Keratinocyte (primary cell): ENCODE data around the gene MICAL3. TPM values are rescaled to one million over a fixed set of nuclear protein-coding genes. Genes with fewer than 3 reads are reported as not detected.

Source experiments
- DNase-seq: peaks from one replicate; pipeline ENCODE4 v3.0.0-alpha.2; 2011; ENCODE audit warnings: low read depth, missing footprints, low spot score
- FAIRE-seq: peaks from 2 replicates; lab custom pipeline; 2011; peaks lifted over from hg19 to GRCh38; lab: Jason Lieb, UNC
- H2AFZ ChIP-seq: 2 replicates; pipeline ENCODE4 v1.6.0; 2012; ENCODE audit warnings: low read length, control low read depth, inconsistent platforms; ENCODE audit not compliant: control insufficient read depth
- H3K27ac ChIP-seq: 2 replicates; pipeline ENCODE4 v1.5.1; 2011; ENCODE audit warnings: low read length; ENCODE audit not compliant: control insufficient read depth, insufficient read depth
- H3K27me3 ChIP-seq: 3 replicates; pipeline ENCODE4 v1.6.0; 2011; ENCODE audit warnings: low read length; ENCODE audit not compliant: control insufficient read depth, insufficient read depth; ENCODE audit errors: extremely low read depth
- H3K36me3 ChIP-seq, 2 experiments: 2 replicates in 1 of 2; 3 replicates in 1 of 2; pipeline ENCODE4 v1.5.1; 2011; ENCODE audit warnings: low read length in 2 of 2, mild to moderate bottlenecking in 1 of 2; ENCODE audit not compliant: control insufficient read depth in 2 of 2, insufficient read depth in 2 of 2; ENCODE audit errors: extremely low read depth in 1 of 2
- H3K4me1 ChIP-seq: 3 replicates; pipeline ENCODE4 v1.5.1; 2011; ENCODE audit warnings: low read length; ENCODE audit not compliant: control insufficient read depth, insufficient read depth; ENCODE audit errors: extremely low read depth
- H3K4me2 ChIP-seq: 3 replicates; pipeline ENCODE4 v1.6.0; 2011; ENCODE audit warnings: low read depth, low read length; ENCODE audit not compliant: control insufficient read depth, insufficient read depth; ENCODE audit errors: extremely low read depth
- H3K4me3 ChIP-seq, 3 experiments: fragments of 200-600 bp in 1 of 3; sonication (generic) in 1 of 3; 2 replicates in 2 of 3; 3 replicates in 1 of 3; pipeline ENCODE4 v1.5.1; 2011 to 2016; ENCODE audit warnings: low read length in 3 of 3, mild to moderate bottlenecking in 3 of 3, control low read depth in 2 of 3, inconsistent platforms in 1 of 3, low read depth in 1 of 3, mixed read lengths in 1 of 3, mixed run types in 1 of 3, moderate library complexity in 1 of 3; ENCODE audit not compliant: control insufficient read depth in 2 of 3, insufficient read depth in 2 of 3; ENCODE audit errors: extremely low read depth in 1 of 3
- H3K79me2 ChIP-seq: 2 replicates; pipeline ENCODE4 v1.6.0; 2012; ENCODE audit warnings: low read length; ENCODE audit not compliant: control insufficient read depth, insufficient read depth
- H3K9ac ChIP-seq: 3 replicates; pipeline ENCODE4 v1.6.0; 2011; ENCODE audit warnings: low read length; ENCODE audit not compliant: control insufficient read depth, insufficient read depth; ENCODE audit errors: extremely low read depth
- H3K9me1 ChIP-seq: 3 replicates; pipeline ENCODE4 v1.6.0; 2011; ENCODE audit warnings: low read length; ENCODE audit not compliant: control insufficient read depth, insufficient read depth; ENCODE audit errors: extremely low read depth
- H3K9me3 ChIP-seq: 2 replicates; pipeline ENCODE4 v1.5.1; 2012; ENCODE audit warnings: low read depth, low read length; ENCODE audit not compliant: control insufficient read depth
- H4K20me1 ChIP-seq: 3 replicates; pipeline ENCODE4 v1.6.0; 2011; ENCODE audit warnings: low read length; ENCODE audit not compliant: control insufficient read depth, insufficient read depth; ENCODE audit errors: extremely low read depth
- CTCF ChIP-seq, 3 experiments: IDR thresholded peaks in 1 of 3; conservative IDR thresholded peaks in 1 of 3; optimal IDR thresholded peaks in 1 of 3; 2 replicates in 2 of 3; 3 replicates in 1 of 3; pipeline versions ENCODE3 to v1.5.1; 2011; ENCODE audit warnings: low read length in 3 of 3, mild to moderate bottlenecking in 3 of 3, moderate library complexity in 2 of 3, control low read depth in 1 of 3, inconsistent platforms in 1 of 3; ENCODE audit not compliant: insufficient read depth in 2 of 3; ENCODE audit errors: extremely low read depth in 1 of 3
- EZH2 ChIP-seq: IDR thresholded peaks from one replicate; pipeline ENCODE4 v1.6.1; 2012; ENCODE audit warnings: inconsistent platforms, mild to moderate bottlenecking, low read length, moderate library complexity
- dilution Hi-C: fragments of 300-500 bp; cut with MboI; formaldehyde crosslinking; loops from one replicate; pipeline ENCODE4 v1.7.0; 2020; ENCODE audit warnings: low sequenced_read_pairs; ENCODE audit not compliant: extremely low pct_ligation_motif_present
- polyA plus RNA-seq, 5 experiments: library from polyadenylated mRNA; depleted of rRNA in 3 of 5; stranded (reverse) in 3 of 5; stranded (forward) in 1 of 5; unstranded in 1 of 5; fragments of >200 nt; gene quantifications; 1 replicate in 1 of 5; 2 replicates in 3 of 5; 3 replicates in 1 of 5; pipeline versions ENCODE4 v1.2.1 to v1.2.3, GENCODE V29; 2011 to 2012; ENCODE audit warnings: missing spikeins in 2 of 5, low read depth in 1 of 5, low replicate concordance in 1 of 5

The MICAL3 gene
- polyA plus RNA-seq, 1 donor (not counting 4 experiments of a cell fraction or from before 2014, with no cell fraction given), result 27.9 TPM

DNA sequence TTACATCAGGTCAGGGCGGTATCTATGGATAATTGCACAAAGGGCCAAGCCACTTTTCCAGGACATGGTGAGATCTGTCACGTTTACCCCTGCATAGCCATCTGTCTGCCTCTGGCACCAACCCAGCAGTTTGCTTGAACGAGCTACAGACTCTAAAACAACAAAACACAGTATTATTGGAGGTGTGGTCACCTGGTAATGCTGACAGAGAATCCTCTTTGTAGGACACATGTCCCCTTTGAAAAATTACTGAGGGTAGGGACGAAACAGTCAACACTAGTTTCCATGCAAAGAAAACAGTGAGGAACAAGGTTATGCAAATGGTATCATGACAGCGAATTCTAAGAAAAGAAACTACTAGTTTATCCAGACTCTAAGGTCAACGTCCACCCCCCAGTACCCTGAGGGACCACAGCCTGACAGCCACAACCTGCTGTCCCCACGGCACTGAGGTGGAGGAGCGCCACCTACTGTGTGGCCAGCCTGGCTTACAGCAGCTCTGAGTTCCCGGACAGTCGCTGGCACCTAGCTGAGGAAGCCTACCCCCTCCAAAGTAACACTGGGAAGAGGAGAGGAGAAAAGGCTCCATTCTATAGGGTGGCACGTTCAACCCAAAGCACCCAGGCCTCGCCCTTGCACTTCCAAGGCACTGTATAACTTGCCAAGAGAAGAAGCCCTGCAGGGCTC is 132.7 kb downstream of the MICAL3 start:
- Histone ChIP-seq H3K79me2 (peaks cover 4% of the 10 kb centered on the region), H3K9ac (no peak overlapping the region), H2AFZ (no peak overlapping the region), H3K9me1 (no peaks in the 10 kb centered on the region), H3K36me3 (peaks cover 41 to 47% of the 10 kb centered on the region in 2 experiments), H3K9me3 (no peaks in the 10 kb centered on the region), H3K4me3 (no peak overlapping the region), H3K27me3 (no peaks in the 10 kb centered on the region), H4K20me1 (no peaks in the 10 kb centered on the region), H3K27ac (no peak overlapping the region), H3K4me1 (peaks cover 12% of the 10 kb centered on the region), H3K4me2 (no peak overlapping the region)
- FAIRE-seq (no peak), DNase-seq (no peak)
- TF ChIP-seq EZH2 (no peak), CTCF (optimal IDR thresholded peaks at IDR 0.05 in 1 of 3, IDR thresholded peaks at IDR 0.05 in 1 of 3, conservative IDR thresholded peaks at IDR 0.05 in 1 of 3; ENCODE audit: extremely low read depth in 1 of 3, insufficient read depth in 2 of 3, low read length in 3 of 3) (peak; percentile 38 to 86 (median 51))
- dilution Hi-C loops, result no loop called here

GRCh38 chr22:17890892-17891291 is 133.5 kb downstream of the MICAL3 start:
- H3K4me1 ChIP-seq, result peaks cover 12% of the 10 kb centered on the region
- dilution Hi-C loops, result no loop called here
- H3K27me3 ChIP-seq, result no peaks in the 10 kb centered on the region
- H3K27ac ChIP-seq, result no peak overlapping the region
- H3K9ac ChIP-seq, result no peak overlapping the region
- H3K36me3 ChIP-seq, result peaks cover 41 to 44% of the 10 kb centered on the region in 2 experiments
- peaks cover 4% of the 10 kb centered on the region for H3K79me2 ChIP-seq
- H3K9me3 ChIP-seq, result no peaks in the 10 kb centered on the region
- DNase-seq (no peak), FAIRE-seq (no peak)
- no peak overlapping the region for H3K4me3 ChIP-seq
- no peaks in the 10 kb centered on the region for H4K20me1 ChIP-seq
- TF ChIP-seq EZH2 (no peak), CTCF (optimal IDR thresholded peaks at IDR 0.05 in 1 of 3, IDR thresholded peaks at IDR 0.05 in 1 of 3, conservative IDR thresholded peaks at IDR 0.05 in 1 of 3; ENCODE audit: extremely low read depth in 1 of 3, insufficient read depth in 2 of 3, low read length in 3 of 3) (no peak)
- no peak overlapping the region for H2AFZ ChIP-seq
- no peak overlapping the region for H3K4me2 ChIP-seq
- H3K9me1 ChIP-seq, result no peaks in the 10 kb centered on the region
